Measurements from ENCODE around the gene KHK.

KHK gene

DNA sequence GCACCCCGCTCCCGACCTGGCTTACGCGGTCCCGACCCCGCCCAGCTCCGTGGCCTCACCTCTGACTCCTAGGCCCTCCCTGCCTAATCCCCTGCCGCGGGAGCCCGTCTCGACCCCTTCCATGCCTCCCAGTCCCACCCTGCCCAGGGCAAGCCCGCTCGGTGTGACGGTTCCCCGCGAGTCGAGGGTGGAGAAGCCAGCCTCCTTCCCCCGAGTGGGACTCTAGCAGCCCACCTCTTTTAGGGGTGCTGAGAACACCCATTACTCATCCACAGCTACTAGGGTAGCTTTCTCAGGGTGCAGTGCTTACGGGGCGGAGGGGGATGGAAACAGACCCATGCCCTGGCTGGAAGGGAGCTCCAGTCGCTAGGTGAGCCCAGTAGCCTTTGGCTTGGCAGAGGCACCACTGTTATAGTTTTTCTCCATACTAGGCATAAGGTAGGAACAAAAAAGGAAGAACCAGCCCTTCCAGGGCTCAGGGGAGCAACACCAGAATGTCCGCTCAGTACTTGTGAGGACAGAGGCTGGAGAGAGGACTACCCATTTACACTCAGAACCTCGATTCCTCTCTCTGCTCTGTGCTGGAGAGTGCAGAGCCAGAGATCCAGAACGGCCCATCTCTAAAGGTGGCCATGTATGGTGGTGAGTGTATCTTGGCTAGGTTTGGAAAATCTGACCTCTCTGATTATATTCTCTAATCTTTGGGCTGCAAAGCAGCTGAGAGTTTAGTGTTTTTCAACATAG, 34.5 kb upstream of the KHK start:
- Histone ChIP-seq H3K36me3 (ENCODE audit: control insufficient read depth, low read length) (peaks cover 28% of the 10 kb centered on the region), H3K4me1 (ENCODE audit: control insufficient read depth, low read length) (peaks cover 16% of the 10 kb centered on the region), H3K27me3 (ENCODE audit: control insufficient read depth, low read length) (no peaks in the 10 kb centered on the region), H3K9me3 (ENCODE audit: control insufficient read depth, insufficient read depth, low read length) (no peaks in the 10 kb centered on the region), H3K79me2 (ENCODE audit: control insufficient read depth, low read length) (peaks cover 4% of the 10 kb centered on the region), H3K27ac (ENCODE audit: low read depth, low read length) (no peak overlapping the region), H3K4me3 (ENCODE audit: low read length) (peak overlapping the region; percentile 85), H3K4me2 (ENCODE audit: low read length) (peak overlapping the region; percentile 93), H3F3A (ENCODE audit: control insufficient read depth, insufficient read depth) (peaks cover 8% of the 10 kb centered on the region), H3K9me2 (replicated peaks; ENCODE audit: control insufficient read depth, low read length) (no peaks in the 10 kb centered on the region), H4K20me1 (ENCODE audit: control insufficient read depth, insufficient read depth, low read depth, low read length) (no peaks in the 10 kb centered on the region)
- TF ChIP-seq EZH2phosphoT487 (IDR thresholded peaks at IDR 0.05; ENCODE audit: borderline replicate concordance, low read length) = no peak
- TF ChIP-seq, protein P1, sequence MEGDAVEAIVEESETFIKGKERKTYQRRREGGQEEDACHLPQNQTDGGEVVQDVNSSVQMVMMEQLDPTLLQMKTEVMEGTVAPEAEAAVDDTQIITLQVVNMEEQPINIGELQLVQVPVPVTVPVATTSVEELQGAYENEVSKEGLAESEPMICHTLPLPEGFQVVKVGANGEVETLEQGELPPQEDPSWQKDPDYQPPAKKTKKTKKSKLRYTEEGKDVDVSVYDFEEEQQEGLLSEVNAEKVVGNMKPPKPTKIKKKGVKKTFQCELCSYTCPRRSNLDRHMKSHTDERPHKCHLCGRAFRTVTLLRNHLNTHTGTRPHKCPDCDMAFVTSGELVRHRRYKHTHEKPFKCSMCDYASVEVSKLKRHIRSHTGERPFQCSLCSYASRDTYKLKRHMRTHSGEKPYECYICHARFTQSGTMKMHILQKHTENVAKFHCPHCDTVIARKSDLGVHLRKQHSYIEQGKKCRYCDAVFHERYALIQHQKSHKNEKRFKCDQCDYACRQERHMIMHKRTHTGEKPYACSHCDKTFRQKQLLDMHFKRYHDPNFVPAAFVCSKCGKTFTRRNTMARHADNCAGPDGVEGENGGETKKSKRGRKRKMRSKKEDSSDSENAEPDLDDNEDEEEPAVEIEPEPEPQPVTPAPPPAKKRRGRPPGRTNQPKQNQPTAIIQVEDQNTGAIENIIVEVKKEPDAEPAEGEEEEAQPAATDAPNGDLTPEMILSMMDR (IDR thresholded peaks at IDR 0.05; ENCODE audit: low read depth, low read length, poor library complexity, severe bottlenecking) = no peak

DNA sequence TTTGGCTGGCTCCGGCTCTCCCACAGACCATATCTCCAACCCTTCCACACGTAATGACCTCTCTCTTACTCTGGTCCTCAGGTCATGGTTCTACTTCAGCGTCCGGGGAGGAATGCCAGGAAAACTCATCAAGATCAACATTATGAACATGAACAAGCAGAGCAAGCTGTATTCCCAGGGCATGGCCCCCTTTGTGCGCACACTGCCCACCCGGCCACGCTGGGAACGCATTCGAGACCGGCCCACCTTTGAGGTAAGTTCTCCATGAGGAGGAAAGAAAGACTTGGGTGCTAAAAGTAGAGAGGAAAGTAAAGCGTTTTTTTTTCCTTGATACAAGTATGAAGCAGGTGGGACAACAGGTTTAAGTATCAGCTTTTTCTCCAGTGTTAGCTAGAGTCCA, 33.3 kb upstream of the KHK start:
- H3K4me2 ChIP-seq (ENCODE audit: low read length) = no peak overlapping the region
- no peak overlapping the region for H3K4me3 ChIP-seq (ENCODE audit: low read length)
- no peaks in the 10 kb centered on the region for H3K9me2 ChIP-seq (replicated peaks; ENCODE audit: control insufficient read depth, low read length)
- no peaks in the 10 kb centered on the region for H3K9me3 ChIP-seq (ENCODE audit: control insufficient read depth, insufficient read depth, low read length)
- H3K4me1 ChIP-seq (ENCODE audit: control insufficient read depth, low read length) = peaks cover 16% of the 10 kb centered on the region
- no peaks in the 10 kb centered on the region for H4K20me1 ChIP-seq (ENCODE audit: control insufficient read depth, insufficient read depth, low read depth, low read length)
- peaks cover 2% of the 10 kb centered on the region; the same call in 1 of the 2 replicates for H3F3A ChIP-seq (ENCODE audit: control insufficient read depth, insufficient read depth)
- H3K27me3 ChIP-seq (ENCODE audit: control insufficient read depth, low read length) = no peaks in the 10 kb centered on the region
- H3K79me2 ChIP-seq (ENCODE audit: control insufficient read depth, low read length) = peaks cover 4% of the 10 kb centered on the region
- H3K36me3 ChIP-seq (ENCODE audit: control insufficient read depth, low read length) = peaks cover 35% of the 10 kb centered on the region
- no peak overlapping the region for H3K27ac ChIP-seq (ENCODE audit: low read depth, low read length)
- TF ChIP-seq, protein P1 (IDR thresholded peaks at IDR 0.05; ENCODE audit: low read depth, low read length, poor library complexity, severe bottlenecking) = no peak
- no peak for TF ChIP-seq EZH2phosphoT487 (IDR thresholded peaks at IDR 0.05; ENCODE audit: borderline replicate concordance, low read length)

DNA sequence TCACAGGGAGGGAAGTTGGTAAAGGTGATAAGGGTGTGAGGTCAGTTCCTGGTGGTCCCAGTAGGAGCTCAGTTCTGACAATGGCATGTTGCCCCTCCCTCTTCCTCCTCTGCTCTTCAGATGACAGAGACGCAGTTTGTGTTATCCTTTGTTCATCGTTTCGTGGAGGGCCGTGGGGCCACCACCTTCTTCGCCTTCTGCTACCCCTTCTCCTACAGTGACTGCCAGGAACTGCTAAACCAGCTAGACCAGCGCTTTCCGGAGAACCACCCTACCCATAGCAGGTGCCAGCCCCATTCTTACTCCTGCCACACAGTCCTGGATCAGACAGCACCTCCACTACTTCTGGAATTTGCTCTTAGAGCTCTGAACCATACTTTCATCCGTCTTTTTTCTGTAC, 32.8 kb upstream of the KHK start:
- TF ChIP-seq EZH2phosphoT487 (IDR thresholded peaks at IDR 0.05; ENCODE audit: borderline replicate concordance, low read length) = no peak
- TF ChIP-seq, protein P1 (IDR thresholded peaks at IDR 0.05; ENCODE audit: low read depth, low read length, poor library complexity, severe bottlenecking) = no peak
- Histone ChIP-seq H3K4me2 (ENCODE audit: low read length) (no peak overlapping the region), H3F3A (ENCODE audit: control insufficient read depth, insufficient read depth) (peaks cover 2% of the 10 kb centered on the region; the same call in 1 of the 2 replicates), H3K36me3 (ENCODE audit: control insufficient read depth, low read length) (peaks cover 35% of the 10 kb centered on the region), H3K9me2 (replicated peaks; ENCODE audit: control insufficient read depth, low read length) (no peaks in the 10 kb centered on the region), H3K4me3 (ENCODE audit: low read length) (no peak overlapping the region), H3K9me3 (ENCODE audit: control insufficient read depth, insufficient read depth, low read length) (no peaks in the 10 kb centered on the region), H3K27ac (ENCODE audit: low read depth, low read length) (no peak overlapping the region), H4K20me1 (ENCODE audit: control insufficient read depth, insufficient read depth, low read depth, low read length) (no peaks in the 10 kb centered on the region), H3K79me2 (ENCODE audit: control insufficient read depth, low read length) (peaks cover 4% of the 10 kb centered on the region), H3K27me3 (ENCODE audit: control insufficient read depth, low read length) (no peaks in the 10 kb centered on the region), H3K4me1 (ENCODE audit: control insufficient read depth, low read length) (peaks cover 16% of the 10 kb centered on the region)

Data from DOHH2 (cell line).